GM12878 (cell line): ENCODE measurements around the gene STARD4. TPM values are rescaled to one million over a fixed set of nuclear protein-coding genes. Genes with fewer than 3 reads are reported as not detected.

Experiments
- ATAC-seq: fragments of 200-7000 bp; cut with Tn5 transposase; 3 replicates; pipeline ENCODE4 v1.9.1; 2020; ENCODE audit warnings: mild to moderate bottlenecking, moderate library complexity
- BruUV-seq: library from RNA; stranded (reverse); fragments of 400-500 nt; replicated peaks from 2 replicates; lab custom pipeline; 2021; lab: Mats Ljungman, UMichigan
- CTCF ChIA-PET: fragments of 300-600 bp; sonication (Branson Sonifier 250); formaldehyde crosslinking; extraction: SDS; loops from one replicate; lab custom pipeline; 2021; ENCODE audit warnings: inconsistent platforms; lab: Yijun Ruan, JAX
- POLR2A ChIA-PET: fragments of 350-600 bp; formaldehyde crosslinking; extraction: SDS; loops from one replicate; lab custom pipeline; 2021; ENCODE audit warnings: inconsistent platforms; lab: Charles Lee
- RAD21 ChIA-PET: fragments of 300-600 bp; sonication (Branson Sonifier 250); formaldehyde crosslinking; loops from one replicate; lab custom pipeline; 2023; ENCODE audit warnings: antibody characterized with exemption; ENCODE audit not compliant: unreplicated experiment; lab: Charles Lee
- SMC1A ChIA-PET: fragments of 300-600 bp; sonication (Branson Sonifier 250); formaldehyde crosslinking; loops from one replicate; lab custom pipeline; 2023; ENCODE audit not compliant: unreplicated experiment, uncharacterized antibody; lab: Charles Lee
- DNase-seq: peaks from one replicate; pipeline ENCODE4 v3.0.0-alpha.2; 2011; ENCODE audit warnings: low read depth, low spot score
- FAIRE-seq: peaks from 3 replicates; lab custom pipeline; 2011; peaks lifted over from hg19 to GRCh38; lab: Jason Lieb, UNC
- H2AFZ ChIP-seq: 2 replicates; pipeline ENCODE4 v1.6.0; 2011; ENCODE audit warnings: low read depth, low read length, control low read depth; ENCODE audit not compliant: control insufficient read depth
- H3K27ac ChIP-seq: 2 replicates; pipeline ENCODE4 v1.5.1; 2011; ENCODE audit warnings: control low read depth; ENCODE audit not compliant: control insufficient read depth, insufficient read depth
- H3K27me3 ChIP-seq, 2 experiments: replicated peaks in 1 of 2; 2 replicates each; pipeline versions ENCODE4 v1.6.0 to v1.6.1; 2011; ENCODE audit warnings: low read length in 1 of 2; ENCODE audit not compliant: control insufficient read depth in 2 of 2, insufficient read depth in 2 of 2
- H3K36me3 ChIP-seq, 2 experiments: 2 replicates each; pipeline ENCODE4 v1.5.1; 2011; ENCODE audit warnings: low read length in 1 of 2; ENCODE audit not compliant: control insufficient read depth in 2 of 2, insufficient read depth in 2 of 2
- H3K4me1 ChIP-seq: 2 replicates; pipeline ENCODE4 v1.6.1; 2011; ENCODE audit warnings: mild to moderate bottlenecking, low read length, moderate library complexity, mixed read lengths; ENCODE audit not compliant: control insufficient read depth, insufficient read depth
- H3K4me2 ChIP-seq: 2 replicates; pipeline ENCODE4 v1.6.0; 2011; ENCODE audit warnings: control low read depth; ENCODE audit not compliant: control insufficient read depth, insufficient read depth
- H3K4me3 ChIP-seq: fragments of 200-600 bp; sonication (generic); 2 replicates; pipeline ENCODE4 v1.5.1; 2016
- H3K79me2 ChIP-seq: 2 replicates; pipeline ENCODE4 v1.6.0; 2011; ENCODE audit warnings: low read length; ENCODE audit not compliant: control insufficient read depth, insufficient read depth
- H3K9ac ChIP-seq: 2 replicates; pipeline ENCODE4 v1.8.0; 2011; ENCODE audit warnings: low read length, control low read depth, mixed read lengths; ENCODE audit not compliant: control insufficient read depth, insufficient read depth
- H3K9me3 ChIP-seq: replicated peaks from 3 replicates; pipeline ENCODE4 v1.5.1; 2011; ENCODE audit warnings: mild to moderate bottlenecking, low read length; ENCODE audit not compliant: control insufficient read depth, insufficient read depth
- H4K20me1 ChIP-seq: 2 replicates; pipeline ENCODE4 v1.6.0; 2011; ENCODE audit not compliant: control insufficient read depth, insufficient read depth
- BHLHE40 ChIP-seq, 2 experiments: fragments of 450-650 bp in 1 of 2; IDR thresholded peaks; 2 replicates each; pipeline ENCODE4 v1.6.1; 2011 to 2017; ENCODE audit warnings: low read depth in 2 of 2, borderline replicate concordance in 1 of 2, improper control_type of control experiment in 1 of 2, low read length in 1 of 2, mild to moderate bottlenecking in 1 of 2
- EZH2 ChIP-seq: IDR thresholded peaks from 2 replicates; pipeline ENCODE4 v1.6.1; 2012; ENCODE audit warnings: low read depth, mild to moderate bottlenecking, control low read depth, inconsistent platforms, low read length, borderline replicate concordance; ENCODE audit not compliant: control insufficient read depth
- FOXM1 ChIP-seq: IDR thresholded peaks from 2 replicates; pipeline ENCODE4 v1.6.1; 2012; ENCODE audit warnings: low read depth, mild to moderate bottlenecking, inconsistent platforms, low read length, moderate library complexity
- HCFC1 ChIP-seq: fragments of 150-350 bp; IDR thresholded peaks from 2 replicates; pipeline ENCODE4 v1.6.1; 2014; ENCODE audit warnings: low read length
- MAX ChIP-seq: IDR thresholded peaks from 2 replicates; pipeline ENCODE4 v1.6.1; 2012; ENCODE audit warnings: low read depth, low read length, improper control_type of control experiment
- NR2F1 ChIP-seq: fragments of 450-650 bp; conservative IDR thresholded peaks from 2 replicates; pipeline ENCODE4 v1.6.1; 2017; ENCODE audit warnings: mild to moderate bottlenecking
- NRF1 ChIP-seq: conservative IDR thresholded peaks from 2 replicates; pipeline ENCODE4 v1.6.1; 2011; ENCODE audit warnings: mild to moderate bottlenecking, low read depth, low read length, improper control_type of control experiment
- PML ChIP-seq: IDR thresholded peaks from 2 replicates; pipeline ENCODE4 v1.6.1; 2012; ENCODE audit warnings: low read length, inconsistent platforms
- POLR2AphosphoS5 ChIP-seq: IDR thresholded peaks from 2 replicates; pipeline ENCODE4 v1.6.1; 2011; ENCODE audit warnings: mild to moderate bottlenecking, low read length, inconsistent platforms
- RELA ChIP-seq: fragments of 450-650 bp; IDR thresholded peaks from 2 replicates; pipeline ENCODE4 v1.8.0; 2014; ENCODE audit warnings: borderline replicate concordance; ENCODE audit not compliant: partially characterized antibody
- SKIL ChIP-seq: fragments of 450-650 bp; IDR thresholded peaks from 2 replicates; pipeline ENCODE4 v1.6.1; 2017; ENCODE audit warnings: mild to moderate bottlenecking, low read depth, inconsistent platforms; ENCODE audit not compliant: poor library complexity, severe bottlenecking
- SP1 ChIP-seq: IDR thresholded peaks from one replicate; pipeline ENCODE4 v1.6.1; 2011; ENCODE audit warnings: low read depth, low read length
- TCF3 ChIP-seq: IDR thresholded peaks from 2 replicates; pipeline ENCODE4 v1.6.1; 2012; ENCODE audit warnings: low read depth, mild to moderate bottlenecking, low read length, borderline replicate concordance; ENCODE audit not compliant: insufficient read depth
- ZNF384 ChIP-seq: IDR thresholded peaks from 2 replicates; pipeline ENCODE4 v1.6.1; 2012; ENCODE audit warnings: low read depth, mild to moderate bottlenecking, low read length, improper control_type of control experiment, borderline replicate concordance
- ZZZ3 ChIP-seq: IDR thresholded peaks from 2 replicates; pipeline ENCODE4 v1.6.1; 2011; ENCODE audit warnings: low read depth; ENCODE audit not compliant: control insufficient read depth, insufficient read length
- WGBS: methylation state at CpG from one replicate; pipeline ENCODE4 v1.1.6; 2016; ENCODE audit warnings: low lambda C conversion rate; ENCODE audit not compliant: insufficient replicate concordance, insufficient coverage; ENCODE audit errors: missing lambda C conversion rate; 5-methylcytosine and 5-hydroxymethylcytosine counted together
- in situ Hi-C: fragments of 300-500 bp; cut with MboI; formaldehyde crosslinking; loops from 9 replicates; pipeline ENCODE4 v1.14.3; 2018; ENCODE audit warnings: mixed read lengths
- intact Hi-C: fragments of 100-400 bp; cut with micrococcal nuclease; formaldehyde crosslinking; loops from one replicate; pipeline ENCODE4 v1.14.2; 2022; ENCODE audit not compliant: unreplicated experiment
- polyA plus RNA-seq, 11 experiments: library from polyadenylated mRNA; depleted of rRNA in 4 of 11; unstranded in 6 of 11; stranded (reverse) in 5 of 11; fragments of >200 nt; fragmentation: Nextera tagmentation in 4 of 11; fragmentation: Illumina TruSeq in 1 of 11; extraction: Ambion mirVana in 4 of 11; extraction: Trizol in 1 of 11; gene quantifications; 1 replicate in 1 of 11; 2 replicates in 10 of 11; pipeline versions ENCODE4 v1.2.1 to v1.2.3, GENCODE V29; 2011 to 2016; ENCODE audit warnings: inconsistent platforms in 2 of 11, missing spikeins in 2 of 11, low read depth in 1 of 11
- total RNA-seq, 4 experiments: library from RNA; depleted of rRNA in 3 of 4; stranded (reverse); fragments of >200 nt in 3 of 4; fragmentation: Illumina TruSeq in 1 of 4; extraction: Trizol in 1 of 4; gene quantifications; 2 replicates each; pipeline versions ENCODE4 v1.2.1 to v1.2.3, GENCODE V29; 2013 to 2021

Gene STARD4
- total and polyA plus RNA-seq, 10 of the 15 experiments (the other 5 are each of a cell fraction or from before 2014, with no cell fraction given), result 41.9 to 190 (median 71.6) TPM

GRCh38 chr5:111559680-111560079 lies 47.3 kb upstream of the STARD4 start:
- Histone ChIP-seq H3K36me3 (no peaks in the 10 kb centered on the region), H4K20me1 (no peaks in the 10 kb centered on the region), H3K9ac (no peak overlapping the region), H2AFZ (no peak overlapping the region), H3K4me1 (no peaks in the 10 kb centered on the region), H3K4me2 (no peak overlapping the region), H3K9me3 (no peaks in the 10 kb centered on the region), H3K27me3 (no peaks in the 10 kb centered on the region), H3K4me3 (no peak overlapping the region), H3K79me2 (no peaks in the 10 kb centered on the region), H3K27ac (no peak overlapping the region)
- ATAC-seq (no peak), FAIRE-seq (no peak), DNase-seq (no peak)
- TF ChIP-seq EZH2 (no peak), NR2F1 (no peak), POLR2AphosphoS5 (no peak), TCF3 (no peak), FOXM1 (no peak), SP1 (no peak), NRF1 (no peak)
- POLR2A ChIA-PET, result no interaction called here
- CTCF ChIA-PET, result interaction anchor here (0.7 to 1.0 kb wide), 2 partner anchors 57 to 582 kb away, joined by 3 read pairs; no protein-coding TSS in a partner anchor
- intact Hi-C loops, result loop anchor here (10.0 kb wide), 1 partner anchor 275 kb away; no protein-coding TSS in a partner anchor
- in situ Hi-C loops, result no loop called here
- RAD21 ChIA-PET, result no interaction called here
- SMC1A ChIA-PET, result interaction anchor here (0.6 to 1.2 kb wide), 2 partner anchors 255 to 587 kb away, joined by 3 to 4 read pairs; no protein-coding TSS in a partner anchor
- no TSS peak for BruUV-seq

DNA sequence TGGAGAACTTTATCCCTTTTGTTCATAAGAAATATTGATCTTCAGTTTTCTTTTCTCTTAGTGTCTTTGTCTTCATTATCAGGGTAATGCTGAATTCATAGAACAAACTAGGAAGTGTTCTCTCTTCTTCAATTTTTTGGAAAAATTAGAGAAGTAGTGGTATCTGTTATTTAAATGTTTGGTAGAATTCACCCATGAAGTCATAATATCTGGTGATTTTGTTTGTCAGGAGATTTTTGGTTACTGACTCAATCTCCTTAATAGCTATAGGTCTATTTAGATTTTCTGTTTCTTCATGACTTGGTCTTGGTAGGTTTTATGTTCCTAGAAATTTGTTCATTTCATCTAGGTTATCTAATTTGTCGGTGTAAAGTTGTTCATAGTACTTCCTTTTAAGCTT lies 45.4 kb upstream of the STARD4 start:
- CTCF ChIA-PET, result interaction anchor here (0.5 to 1.3 kb wide), 3 partner anchors 14 to 863 kb away, joined by 3 to 5 read pairs (median 4); no protein-coding TSS in a partner anchor
- intact Hi-C loops, result loop anchor here (10.0 kb wide), 1 partner anchor 277 kb away; no protein-coding TSS in a partner anchor
- FAIRE-seq, result no peak
- TF ChIP-seq RELA, result no peak
- no peak for TF ChIP-seq PML
- TF ChIP-seq MAX, result no peak
- TF ChIP-seq HCFC1, result no peak
- TF ChIP-seq ZNF384, result no peak
- TF ChIP-seq ZZZ3, result no peak
- TF ChIP-seq SKIL, result no peak
- TF ChIP-seq BHLHE40 (IDR thresholded peaks at IDR 0.05; ENCODE audit: borderline replicate concordance in 1 of 2, low read depth in 2 of 2, low read length in 1 of 2), result no peak

More for the DNA sequence above, 45.4 kb upstream of the STARD4 start:
- in situ Hi-C loops, result no loop called here
- Histone ChIP-seq H2AFZ (no peak overlapping the region), H3K27me3 (no peaks in the 10 kb centered on the region), H3K79me2 (no peaks in the 10 kb centered on the region), H3K9ac (no peak overlapping the region), H3K4me2 (no peak overlapping the region), H3K36me3 (no peaks in the 10 kb centered on the region), H4K20me1 (no peaks in the 10 kb centered on the region), H3K4me1 (no peaks in the 10 kb centered on the region), H3K9me3 (no peaks in the 10 kb centered on the region), H3K27ac (no peak overlapping the region), H3K4me3 (no peak overlapping the region)
- BruUV-seq, result no TSS peak
- ChIA-PET SMC1A (interaction anchor here (1.2 to 1.6 kb wide), 3 partner anchors 23 to 589 kb away, joined by 3 to 6 read pairs (median 3); no protein-coding TSS in a partner anchor), RAD21 (interaction anchor here (1.1 to 2.0 kb wide), 3 partner anchors 26 to 588 kb away, joined by 3 to 11 read pairs (median 4); no protein-coding TSS in a partner anchor), POLR2A (no interaction called here)
- ATAC-seq (no peak), DNase-seq (no peak)
- WGBS, result 0% methylated on average over 1 of the region's 1 CpG
